Measurements from ENCODE around the gene ACE2. TPM values are rescaled to one million over a fixed set of nuclear protein-coding genes. Genes with fewer than 3 reads are reported as not detected.
A peak's percentile ranks its signal among the peaks of the same experiment; 100 is the strongest.

Gene ACE2
- total RNA-seq, 1 donor from 2014 or later, result 0.24 TPM

DNA sequence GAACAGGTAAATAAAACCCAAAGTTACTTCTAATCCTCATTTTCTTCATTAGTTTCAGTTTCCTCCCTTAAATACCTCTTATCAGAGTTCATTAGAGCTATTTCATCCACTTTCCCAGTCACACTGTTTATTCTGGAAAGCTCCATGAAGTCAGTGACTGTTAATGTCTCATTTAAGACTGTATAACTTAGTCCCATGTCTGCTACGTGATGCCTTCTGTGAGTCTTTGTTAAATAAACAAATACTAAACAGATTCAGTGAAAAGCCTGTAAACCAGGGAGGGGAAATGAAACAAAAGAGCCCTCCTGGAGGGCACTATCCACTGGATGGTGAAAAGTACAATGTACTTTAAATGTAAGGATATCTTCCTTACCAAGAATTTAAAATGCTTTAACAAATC is 24.7 kb downstream of the ACE2 start:
- DNase-seq (ENCODE audit: low spot score), result no peak

DNA sequence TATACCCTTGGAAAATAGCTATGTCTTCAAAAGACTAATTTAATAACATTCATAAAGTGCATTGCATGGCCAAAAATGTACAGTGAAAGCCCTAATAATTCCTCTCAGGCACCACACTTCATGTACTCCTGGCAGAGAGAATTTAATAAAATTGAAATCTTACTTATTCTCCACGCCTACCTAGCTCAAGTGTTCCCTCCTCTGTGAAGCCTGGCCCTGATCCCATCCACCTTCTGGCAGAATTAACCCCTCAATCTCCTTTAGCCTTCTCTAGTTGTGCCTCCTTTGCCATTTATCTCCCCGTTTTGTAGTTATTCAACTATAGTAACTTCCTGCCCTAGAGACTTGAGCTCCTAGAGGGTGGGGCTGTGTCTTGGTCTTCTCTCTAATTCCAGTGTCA is 26.7 kb downstream of the ACE2 start:
- DNase-seq (ENCODE audit: low spot score), result no peak

DNA sequence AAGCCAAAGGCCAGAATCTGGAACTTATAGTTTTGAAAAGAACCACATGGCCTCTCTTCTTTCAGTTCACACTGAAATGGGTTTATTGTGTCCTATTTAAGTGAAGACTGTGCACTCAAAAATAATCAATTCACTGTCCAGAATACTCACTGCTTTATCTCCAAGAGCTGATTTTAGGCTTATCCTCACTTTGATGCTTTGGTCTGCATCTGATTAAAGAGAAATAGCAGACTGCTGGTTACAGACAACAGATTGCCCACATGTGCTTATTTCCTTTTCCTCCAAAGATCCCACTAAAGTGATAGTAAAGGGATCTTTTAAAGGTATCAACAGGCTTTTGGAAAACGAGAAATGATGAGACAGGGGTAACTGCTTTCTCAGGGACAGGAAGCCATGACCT is 30.6 kb downstream of the ACE2 start:
- peak; percentile 87 for DNase-seq (ENCODE audit: low spot score)

DNA sequence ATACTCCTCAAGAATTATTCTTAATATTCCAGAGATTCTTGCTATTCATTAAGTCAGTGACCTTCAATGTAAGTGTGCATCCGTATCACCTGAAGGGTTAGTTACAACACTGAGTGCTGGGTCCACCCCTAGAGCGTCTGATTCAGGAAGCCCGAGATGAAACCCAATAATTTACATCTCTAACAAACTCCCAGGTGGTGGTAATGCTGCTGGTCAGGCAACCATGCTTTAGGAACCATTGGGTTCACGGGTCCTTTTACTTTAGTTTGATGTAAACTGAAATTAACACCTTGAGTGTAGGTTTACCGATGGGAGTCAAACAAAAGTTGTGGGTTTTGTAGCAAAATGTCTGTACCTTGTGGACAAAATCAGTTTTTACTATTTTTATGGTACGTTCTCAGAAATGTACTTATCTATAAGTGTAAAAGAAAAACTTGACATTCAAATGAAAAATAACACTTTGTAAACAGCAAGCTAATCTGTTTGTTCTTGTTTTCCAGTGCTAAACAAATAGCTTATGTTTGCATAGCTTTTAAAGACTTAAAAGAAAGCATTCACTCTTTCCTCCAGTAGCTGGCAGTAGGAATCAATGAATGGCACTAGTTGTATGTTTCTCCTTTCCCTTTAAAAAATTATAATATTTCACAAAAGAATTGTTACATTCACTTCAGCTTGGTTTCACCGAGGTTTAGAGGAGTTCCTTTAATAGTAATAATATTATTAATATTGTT is 32.7 kb downstream of the ACE2 start:
- DNase-seq (ENCODE audit: low spot score), result peak; percentile 21

DNA sequence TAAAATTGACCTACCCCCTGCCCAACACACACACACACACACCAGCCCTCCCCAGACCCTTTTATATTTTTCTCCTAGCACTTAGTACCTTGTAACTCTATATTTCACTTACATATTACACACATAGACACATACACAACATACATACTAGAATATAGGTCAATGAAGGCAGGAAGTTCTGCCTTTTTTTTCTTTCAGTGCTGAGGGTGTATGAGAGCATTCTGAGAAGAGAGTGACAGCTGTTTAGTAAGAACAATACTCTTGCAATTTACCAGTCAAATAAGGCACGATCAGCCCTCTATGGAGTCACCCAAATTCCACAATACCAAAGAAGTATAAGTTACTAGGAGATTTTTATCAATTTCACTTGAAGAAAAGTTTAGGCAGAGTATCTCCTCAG is 33.5 kb downstream of the ACE2 start:
- no peak for DNase-seq (ENCODE audit: low spot score)

DNA sequence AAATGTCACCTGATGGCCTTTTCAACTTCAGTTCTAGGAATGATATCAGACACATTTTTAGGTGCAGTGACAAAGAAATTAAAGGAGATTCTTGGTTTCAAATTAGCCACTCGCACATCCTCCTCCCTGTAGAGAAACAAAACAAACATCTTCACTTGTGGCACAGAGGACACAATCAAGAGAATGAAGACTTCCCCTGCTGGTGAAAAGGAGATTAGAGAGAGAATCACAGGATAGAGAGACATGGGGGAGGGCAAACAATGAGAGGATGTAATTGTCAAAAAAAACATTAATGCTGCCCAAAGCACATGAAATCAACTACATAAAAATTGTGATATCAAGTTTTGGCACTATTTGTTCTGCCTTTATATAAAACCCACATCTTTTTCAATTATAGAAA is 34.5 kb downstream of the ACE2 start:
- no peak for DNase-seq (ENCODE audit: low spot score)

DNA sequence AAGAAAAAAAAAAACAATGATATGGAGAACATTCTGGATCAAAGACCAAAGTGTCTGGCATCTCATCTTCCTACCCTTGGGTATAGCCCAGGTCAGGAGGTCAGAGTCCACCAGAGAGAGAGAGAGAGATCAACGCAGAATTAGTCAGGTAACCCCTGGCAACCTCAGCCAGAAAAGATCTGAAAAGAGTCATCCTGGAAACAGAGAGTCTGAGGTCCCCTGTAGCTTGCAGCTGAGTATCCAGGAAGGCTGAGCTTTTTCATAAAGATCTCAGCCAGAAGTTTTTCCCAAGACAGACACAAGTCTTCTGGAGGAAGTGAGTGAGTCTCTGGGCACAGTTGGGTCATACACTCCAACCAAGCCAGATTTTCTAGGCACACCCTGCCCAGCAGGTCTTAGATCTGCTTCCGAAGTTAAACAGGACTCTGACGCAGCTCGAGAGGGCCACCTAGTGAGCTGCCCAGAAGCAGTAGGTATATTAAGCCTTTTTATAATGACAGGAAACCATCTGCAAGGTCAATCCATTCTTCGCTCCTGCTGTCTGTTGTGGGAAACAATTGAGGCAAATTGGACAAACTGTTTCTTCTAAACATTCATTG is 35.7 kb downstream of the ACE2 start:
- DNase-seq (ENCODE audit: low spot score), result peak; percentile 67

DNA sequence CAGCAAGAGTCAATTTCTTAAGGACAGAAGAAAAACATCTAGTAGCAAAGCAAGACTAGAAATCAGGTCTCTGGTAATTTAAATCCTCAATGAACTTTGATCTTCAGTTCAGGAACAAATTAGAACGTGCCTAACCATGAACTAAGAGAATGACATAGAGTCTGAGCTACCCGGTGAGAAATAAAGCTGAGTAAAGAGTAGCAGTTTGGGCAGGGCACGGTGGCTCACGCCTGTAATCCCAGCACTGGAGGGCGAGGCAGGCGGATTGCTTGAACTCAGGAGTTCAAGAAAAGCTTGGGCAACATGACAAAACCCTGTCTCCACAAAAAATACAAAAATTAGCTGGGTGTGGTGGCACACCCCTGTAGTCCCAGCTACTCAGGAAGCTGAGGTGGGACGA is 37.7 kb downstream of the ACE2 start:
- DNase-seq (ENCODE audit: low spot score), result no peak

DNA sequence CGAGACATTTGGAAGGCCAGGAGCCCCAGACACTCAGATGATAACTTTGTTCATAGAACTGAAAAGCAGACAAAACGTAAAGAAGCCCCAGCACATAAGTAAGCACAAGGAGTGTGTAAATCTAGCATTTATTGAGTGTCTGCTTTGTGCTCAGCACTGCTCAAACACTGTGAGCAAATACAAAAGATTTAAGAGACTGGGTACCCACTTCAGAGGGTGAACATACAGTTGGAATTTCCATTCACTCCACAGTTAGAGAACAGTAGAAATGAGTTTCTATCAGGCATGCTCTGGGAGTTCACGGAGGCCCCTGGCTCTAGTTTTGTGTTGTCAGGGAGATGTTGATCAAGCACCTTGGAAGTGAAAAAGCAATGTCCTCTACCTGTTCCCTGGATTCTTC is 39.8 kb downstream of the ACE2 start:
- DNase-seq (ENCODE audit: low spot score), result no peak

DNA sequence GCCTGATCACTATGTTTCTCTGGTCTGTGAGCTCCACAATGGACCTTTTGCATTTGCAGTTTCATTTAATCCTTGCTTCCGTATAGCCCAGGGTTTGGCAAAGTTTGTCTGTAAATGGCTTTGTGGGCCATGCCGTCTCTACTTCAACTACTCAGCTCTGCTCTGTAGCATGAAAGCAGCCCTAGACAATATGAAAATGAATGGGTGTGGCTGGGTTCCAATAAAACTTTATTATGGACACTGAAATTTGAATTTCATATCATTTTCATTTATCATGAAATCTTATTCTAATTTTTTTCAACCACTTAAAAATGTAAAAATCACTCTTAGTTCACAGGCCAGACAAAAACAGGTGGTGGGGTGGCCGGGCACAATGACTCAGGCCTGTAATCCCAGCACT is 41.5 kb downstream of the ACE2 start:
- DNase-seq (ENCODE audit: low spot score), result no peak

DNA sequence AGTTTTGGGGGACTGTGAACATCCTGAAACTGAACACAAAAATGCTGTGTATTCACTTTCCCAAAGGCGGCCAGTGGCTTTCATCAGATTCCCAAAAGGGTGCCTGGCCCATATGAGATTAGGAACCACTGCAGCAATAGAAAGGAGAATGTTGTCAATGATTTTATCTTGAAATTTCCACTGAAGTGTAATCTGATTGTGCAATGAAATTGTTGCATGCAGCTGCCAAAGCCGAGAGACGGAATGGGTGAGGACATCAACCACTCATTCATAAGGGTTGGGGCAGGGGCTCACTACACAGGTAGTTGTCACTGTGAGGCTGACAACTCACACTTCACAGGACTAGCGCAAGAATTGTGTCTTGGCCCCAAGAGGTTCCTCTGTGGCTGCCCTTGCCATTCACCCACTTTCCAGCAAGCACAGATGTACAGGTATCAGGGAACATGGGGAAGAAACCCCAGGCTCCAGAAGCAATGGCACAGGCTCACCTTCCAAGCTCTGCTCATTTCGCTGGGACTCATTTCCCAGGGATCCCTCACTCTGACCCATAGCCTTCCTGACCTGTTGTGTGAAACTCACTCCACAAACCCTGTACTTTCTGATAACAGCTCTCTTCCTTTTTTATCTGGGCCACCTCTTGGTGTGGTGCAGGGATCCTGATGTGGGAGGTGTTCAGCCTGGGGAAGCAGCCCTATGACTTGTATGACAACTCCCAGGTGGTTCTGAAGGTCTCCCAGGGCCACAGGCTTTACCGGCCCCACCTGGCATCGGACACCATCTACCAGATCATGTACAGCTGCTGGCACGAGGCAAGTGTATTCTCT is 51.4 kb downstream of the ACE2 start:
- no peak for DNase-seq (ENCODE audit: low spot score)

DNA sequence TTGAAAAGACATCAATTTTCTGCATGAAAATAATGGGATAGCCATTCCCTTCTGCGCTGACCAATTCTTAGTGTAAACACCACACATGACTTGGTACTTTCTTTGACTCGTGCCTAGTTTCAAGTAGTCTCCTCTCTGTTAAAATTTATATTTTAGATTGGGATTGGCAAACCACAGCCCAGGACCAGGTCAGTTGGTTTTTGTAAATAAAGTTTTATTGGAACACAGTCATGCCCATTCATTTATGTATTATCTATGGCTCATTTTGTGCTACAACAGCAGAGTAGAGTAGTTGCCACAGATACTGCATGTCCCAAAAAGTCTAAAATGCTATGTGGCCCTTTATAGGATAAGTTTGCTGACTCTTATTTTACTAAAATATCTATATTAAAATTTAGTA is 53.4 kb downstream of the ACE2 start:
- DNase-seq (ENCODE audit: low spot score), result no peak

DNA sequence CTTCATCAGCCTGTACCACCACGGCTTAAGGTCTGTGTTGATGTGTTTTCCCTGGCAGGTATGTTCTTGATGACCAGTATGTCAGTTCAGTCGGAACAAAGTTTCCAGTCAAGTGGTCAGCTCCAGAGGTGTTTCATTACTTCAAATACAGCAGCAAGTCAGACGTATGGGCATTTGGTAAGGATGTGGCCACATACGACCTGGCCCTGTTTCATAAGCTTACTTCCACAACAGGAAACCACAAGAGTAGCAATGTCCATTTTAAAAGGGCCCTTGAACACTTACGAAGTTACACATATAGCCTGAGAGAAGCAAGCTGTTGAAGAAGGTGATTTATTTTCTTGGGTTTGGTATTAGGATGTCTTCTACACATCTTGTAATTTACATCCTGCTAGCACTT is 54.0 kb downstream of the ACE2 start:
- no peak for DNase-seq (ENCODE audit: low spot score)

DNA sequence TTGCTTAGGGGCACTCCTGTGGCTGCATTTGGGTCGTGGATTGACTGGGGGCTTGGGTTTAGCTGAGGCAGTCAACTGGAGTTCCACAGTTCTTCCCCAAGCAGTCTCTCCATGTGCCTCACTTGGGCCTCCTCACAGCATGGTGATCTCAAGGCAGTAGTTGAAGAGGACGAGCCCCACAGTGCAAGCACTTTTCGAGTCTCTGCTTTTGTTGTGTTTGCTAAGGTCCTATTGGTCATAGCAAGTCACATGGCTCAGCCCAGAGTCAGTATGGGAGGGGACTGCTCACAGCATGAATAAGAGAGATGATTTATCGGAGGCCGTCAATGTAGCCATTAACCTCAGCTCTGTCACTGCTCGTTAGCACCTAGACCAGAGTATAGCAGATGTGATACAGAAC is 70.4 kb downstream of the ACE2 start:
- DNase-seq (ENCODE audit: low spot score), result no peak

DNA sequence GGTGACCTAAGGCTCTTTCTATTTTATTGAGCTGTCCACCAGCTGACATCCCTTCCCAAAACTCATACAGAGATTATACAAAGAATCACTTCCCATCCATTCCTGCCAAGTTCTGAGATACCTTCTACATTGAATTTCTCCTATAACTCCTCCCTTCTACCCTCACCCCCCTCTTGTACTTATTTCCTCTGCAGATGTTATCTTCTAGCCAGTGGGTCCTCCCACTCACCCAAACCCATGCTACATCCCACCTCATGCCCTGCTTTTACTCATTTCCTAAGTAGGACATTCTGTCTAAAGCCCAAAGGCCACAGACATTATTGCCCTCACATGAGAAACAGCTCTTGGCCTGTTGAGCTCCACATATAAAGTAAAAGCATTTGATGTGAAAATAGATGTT is 71.6 kb downstream of the ACE2 start:
- DNase-seq (ENCODE audit: low spot score), result no peak

DNA sequence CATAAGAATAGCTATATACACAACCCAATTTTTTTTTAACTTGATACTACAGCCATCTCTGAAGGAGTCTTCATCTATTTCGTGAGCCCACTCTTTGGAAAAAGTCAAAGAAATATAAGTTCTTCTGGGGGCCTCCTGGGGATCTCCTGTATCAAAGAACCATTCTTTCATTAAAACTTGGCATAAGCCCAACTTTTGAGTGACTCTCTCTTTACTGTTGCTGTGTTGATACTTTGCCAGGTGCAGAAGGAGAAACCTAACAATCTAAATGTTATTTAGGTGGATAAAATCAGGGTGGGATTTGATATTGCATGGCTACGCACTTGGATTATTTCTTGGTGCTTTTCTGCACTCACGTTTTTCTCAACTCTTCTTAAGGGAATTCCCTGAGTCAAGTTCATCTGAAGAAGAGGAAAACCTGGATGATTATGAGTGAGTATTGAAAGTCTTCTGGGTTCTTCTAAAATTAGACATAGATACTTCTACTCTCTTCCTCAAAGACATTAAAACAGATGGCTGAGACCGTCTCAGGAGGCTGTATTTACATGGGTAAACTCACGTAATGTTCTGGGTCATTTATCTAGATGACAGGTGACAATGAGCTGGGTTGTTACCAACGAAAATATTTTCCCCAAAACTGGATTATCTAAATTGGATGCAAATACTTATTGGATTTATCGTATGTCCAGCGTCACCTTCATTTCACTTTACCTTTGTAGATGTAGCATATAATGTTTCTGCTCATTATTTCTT is 74.9 kb downstream of the ACE2 start:
- no peak for DNase-seq (ENCODE audit: low spot score)

DNA sequence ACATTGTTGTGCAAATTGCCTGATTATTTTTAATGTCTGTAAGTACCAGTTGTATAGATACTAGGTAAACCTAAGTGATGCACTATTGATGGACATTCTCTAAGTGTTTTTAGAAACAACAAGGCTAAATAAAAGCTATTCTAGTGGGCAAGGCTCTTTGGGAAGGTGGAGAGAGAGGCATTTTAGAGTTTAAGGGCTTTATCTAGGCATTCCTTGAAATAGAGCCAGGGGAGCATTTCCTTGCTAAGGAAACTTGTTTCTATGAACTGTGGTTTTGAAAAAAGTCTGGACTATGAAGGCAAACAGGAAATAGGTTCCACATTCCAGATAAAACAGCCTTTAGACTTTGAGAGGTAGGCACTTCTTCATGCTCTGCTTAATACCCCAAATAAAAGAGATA is 76.3 kb downstream of the ACE2 start:
- peak; percentile 75 for DNase-seq (ENCODE audit: low spot score)

DNA sequence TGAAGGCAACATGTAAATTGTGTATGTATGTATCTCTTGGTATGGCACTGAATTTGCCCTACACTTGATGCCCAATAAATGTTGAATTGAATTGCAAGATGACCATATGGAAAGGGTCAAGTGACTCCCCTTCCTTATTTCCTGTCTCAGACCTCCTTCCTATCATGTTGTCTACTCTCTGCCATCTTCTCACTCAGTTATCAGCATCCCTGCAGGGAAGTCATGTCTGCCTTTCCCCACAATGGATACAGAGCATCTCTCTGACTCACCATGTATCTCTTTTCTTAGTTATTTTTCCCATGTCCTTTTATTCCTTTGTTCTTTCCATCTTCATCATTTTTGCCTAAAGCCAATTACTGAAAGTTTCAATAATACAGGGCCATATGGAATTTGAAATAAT is 77.7 kb downstream of the ACE2 start:
- no peak for DNase-seq (ENCODE audit: low spot score)

DNA sequence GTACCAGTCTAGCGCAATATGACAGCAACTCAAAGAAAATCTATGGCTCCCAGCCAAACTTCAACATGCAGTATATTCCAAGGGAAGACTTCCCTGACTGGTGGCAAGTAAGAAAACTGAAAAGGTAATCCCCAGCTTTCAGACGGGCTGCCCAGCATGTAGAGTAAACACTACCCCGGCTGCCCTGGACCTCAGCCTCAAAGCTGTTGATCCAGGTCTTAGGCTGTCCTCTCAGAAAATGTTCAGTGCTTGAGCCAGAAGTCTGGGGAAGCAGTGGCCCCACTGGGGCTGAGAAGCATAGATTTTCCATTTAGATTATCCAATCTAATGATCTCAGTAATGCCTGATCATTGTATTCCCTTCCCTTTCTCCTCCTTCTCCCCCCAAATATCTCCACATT is 78.3 kb downstream of the ACE2 start:
- no peak for DNase-seq (ENCODE audit: low spot score)

DNA sequence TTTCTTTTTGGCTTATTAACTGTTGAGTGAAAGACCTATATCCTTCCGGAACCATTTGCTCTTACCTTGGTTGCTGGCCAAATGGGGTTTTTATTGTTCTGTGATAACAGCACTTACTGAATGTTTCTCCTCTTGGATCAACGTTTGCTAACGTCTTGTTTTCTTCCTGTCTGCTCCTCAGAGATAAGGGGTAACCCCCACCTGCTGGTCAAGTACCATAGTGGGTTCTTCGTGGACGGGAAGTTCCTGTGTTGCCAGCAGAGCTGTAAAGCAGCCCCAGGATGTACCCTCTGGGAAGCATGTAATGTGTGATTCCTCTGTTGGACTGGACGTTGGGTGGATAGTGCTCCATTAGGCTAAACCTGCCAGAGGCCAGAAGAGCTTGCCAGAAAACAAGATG is 84.8 kb downstream of the ACE2 start:
- no peak for DNase-seq (ENCODE audit: low spot score)

DNA sequence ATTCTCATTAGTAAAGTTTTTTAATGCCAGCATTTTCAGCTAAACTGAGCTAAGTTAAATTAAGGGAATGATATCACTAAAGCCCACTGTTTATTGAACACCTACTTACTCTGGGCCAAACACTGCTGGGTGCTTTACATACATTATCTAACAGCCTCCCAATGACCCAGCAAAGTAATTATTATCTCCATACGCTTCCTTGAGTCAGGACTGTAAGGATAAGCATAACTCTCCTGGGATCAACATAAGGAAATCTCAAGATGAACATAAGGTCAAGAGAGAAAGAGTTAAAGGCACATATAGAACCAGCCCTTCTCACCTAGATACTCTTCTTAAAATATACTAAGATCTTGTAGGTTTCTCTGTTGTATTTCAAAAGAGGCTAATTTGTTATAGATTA is 86.5 kb downstream of the ACE2 start:
- no peak for DNase-seq (ENCODE audit: low spot score)

DNA sequence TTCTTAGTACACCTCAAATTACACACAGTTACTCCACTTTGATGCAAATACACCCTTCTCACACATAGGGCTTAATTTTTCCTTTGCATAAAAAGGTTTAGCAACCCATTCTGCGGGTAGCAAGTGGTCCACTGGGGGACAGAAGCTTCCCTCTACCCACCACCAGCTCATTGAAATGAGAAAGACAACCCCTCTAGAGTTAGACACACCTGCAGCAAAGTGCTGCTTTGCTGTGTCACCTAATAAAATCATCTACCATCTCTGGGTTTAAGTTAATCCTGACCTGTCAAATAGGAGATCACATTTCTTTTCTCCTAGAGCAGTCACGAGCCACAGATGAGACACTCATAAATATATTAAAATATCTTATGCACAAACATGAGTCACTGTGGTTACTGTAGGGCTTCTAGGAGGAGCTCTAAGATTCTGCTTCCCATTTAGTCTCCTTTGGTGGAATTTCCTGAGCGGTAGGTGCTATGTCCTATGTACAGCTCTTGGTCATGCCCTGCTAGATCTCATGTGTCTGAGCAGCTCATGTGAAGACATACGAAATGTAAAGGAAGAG is 88.3 kb downstream of the ACE2 start:
- no peak for DNase-seq (ENCODE audit: low spot score)

All from umbilical cord (tissue), 2 donors.